K562 (cell line): ENCODE results near the gene ATMIN. TPM values are rescaled to one million over a fixed set of nuclear protein-coding genes. Genes with fewer than 3 reads are reported as not detected.

ENCODE experiments used
- BRCA1 ChIP-seq, 2 experiments: fragments of 450-650 bp in 1 of 2; sonication (generic) in 1 of 2; formaldehyde crosslinking in 1 of 2; IDR thresholded peaks; 2 replicates each; pipeline versions ENCODE4 v1.5.0 to v1.6.1; 2017 to 2020; ENCODE audit warnings: mild to moderate bottlenecking in 1 of 2, missing genetic modification reagents in 1 of 2
- CEBPG ChIP-seq, 3 experiments: fragments of 200-800 bp in 1 of 3; sonication (Bioruptor generic) in 1 of 3; sonication (generic) in 1 of 3; formaldehyde crosslinking in 1 of 3; IDR thresholded peaks in 2 of 3; conservative IDR thresholded peaks in 1 of 3; 2 replicates each; pipeline versions ENCODE4 v1.6.1 to v1.8.0; 2016 to 2022; ENCODE audit warnings: missing compliant biosample characterization in 2 of 3, missing genetic modification characterization in 2 of 3, mild to moderate bottlenecking in 1 of 3, missing genetic modification reagents in 1 of 3
- CXXC5 ChIP-seq: fragments of 250-450 bp; sonication (Bioruptor Pico); IDR thresholded peaks from 2 replicates; pipeline ENCODE4 v1.8.0; 2022; ENCODE audit warnings: inconsistent platforms, mild to moderate bottlenecking, moderate library complexity
- DDX20 ChIP-seq: fragments of 450-650 bp; IDR thresholded peaks from 2 replicates; pipeline ENCODE4 v1.6.1; 2016; ENCODE audit warnings: missing genetic modification characterization, low read depth, mild to moderate bottlenecking, missing compliant biosample characterization, moderate library complexity
- E2F6 ChIP-seq, 2 experiments: IDR thresholded peaks; 2 replicates each; pipeline ENCODE4 v1.6.1; 2011; ENCODE audit warnings: borderline replicate concordance in 1 of 2, control low read depth in 1 of 2, low read depth in 1 of 2, low read length in 1 of 2, mild to moderate bottlenecking in 1 of 2, mixed read lengths in 1 of 2, moderate library complexity in 1 of 2; ENCODE audit not compliant: insufficient read depth in 1 of 2, insufficient read length in 1 of 2, poor library complexity in 1 of 2, severe bottlenecking in 1 of 2; ENCODE audit errors: extremely low read depth in 1 of 2
- ELK3 ChIP-seq: fragments of 450-650 bp; formaldehyde crosslinking; IDR thresholded peaks from 2 replicates; pipeline ENCODE4 v1.4.0; 2020; ENCODE audit warnings: mild to moderate bottlenecking
- GABPA ChIP-seq: fragments of 200-800 bp; sonication (Bioruptor generic); conservative IDR thresholded peaks from 2 replicates; pipeline ENCODE4 v1.6.1; 2016; ENCODE audit warnings: low read depth, missing genetic modification characterization, missing compliant biosample characterization
- HNRNPK ChIP-seq: fragments of 200-400 bp; formaldehyde crosslinking; IDR thresholded peaks from one replicate; pipeline ENCODE4 v1.6.1; 2018; ENCODE audit warnings: mild to moderate bottlenecking, low read depth, low read length; ENCODE audit not compliant: poor library complexity, severe bottlenecking
- KLF13 ChIP-seq: fragments of 450-650 bp; IDR thresholded peaks from 2 replicates; pipeline ENCODE4 v1.6.1; 2016; ENCODE audit warnings: missing genetic modification characterization, low read depth, mild to moderate bottlenecking, missing compliant biosample characterization, moderate library complexity, borderline replicate concordance
- NEUROD1 ChIP-seq: fragments of 150-350 bp; IDR thresholded peaks from 2 replicates; pipeline ENCODE4 v1.6.1; 2014; ENCODE audit warnings: borderline replicate concordance, low read length, low read depth; ENCODE audit not compliant: partially characterized antibody
- POLR2G ChIP-seq: fragments of 200-400 bp; formaldehyde crosslinking; IDR thresholded peaks from 2 replicates; pipeline ENCODE4 v1.6.1; 2017; ENCODE audit warnings: low read depth, mild to moderate bottlenecking, antibody characterized with exemption, low read length, moderate library complexity
- RBFOX2 ChIP-seq: fragments of 200-400 bp; formaldehyde crosslinking; IDR thresholded peaks from 2 replicates; pipeline ENCODE4 v1.6.1; 2017; ENCODE audit warnings: low read depth, mild to moderate bottlenecking, low read length, moderate library complexity
- RREB1 ChIP-seq: fragments of 250-450 bp; sonication (Bioruptor Pico); IDR thresholded peaks from 2 replicates; pipeline ENCODE4 v1.4.0; 2020
- YBX1 ChIP-seq: fragments of 450-650 bp; IDR thresholded peaks from 2 replicates; pipeline ENCODE4 v1.7.1; 2016; ENCODE audit warnings: mild to moderate bottlenecking
- ZC3H8 ChIP-seq: fragments of 450-650 bp; IDR thresholded peaks from 2 replicates; pipeline ENCODE4 v1.6.1; 2017
- ZEB2 ChIP-seq: fragments of 450-650 bp; IDR thresholded peaks from 2 replicates; pipeline ENCODE4 v1.6.1; 2016
- ZFPM2 ChIP-seq: fragments of 250-450 bp; sonication (Bioruptor Pico); IDR thresholded peaks from 2 replicates; pipeline ENCODE4 v1.5.1; 2022; ENCODE audit warnings: mild to moderate bottlenecking
- ZNF143 ChIP-seq: sonication (generic); formaldehyde crosslinking; IDR thresholded peaks from 2 replicates; pipeline ENCODE4 v1.9.0; 2022; ENCODE audit warnings: mild to moderate bottlenecking, missing genetic modification reagents
- ZNF274 ChIP-seq: IDR thresholded peaks from 2 replicates; pipeline ENCODE4 v1.6.1; 2011; ENCODE audit warnings: low read depth, mild to moderate bottlenecking, low read length, moderate library complexity, borderline replicate concordance
- polyA plus RNA-seq, 8 experiments: library from polyadenylated mRNA; depleted of rRNA in 4 of 8; stranded (reverse) in 5 of 8; unstranded in 3 of 8; fragments of >200 nt; fragmentation: Nextera tagmentation in 2 of 8; fragmentation: Illumina TruSeq in 1 of 8; extraction: Ambion mirVana in 2 of 8; extraction: Trizol in 1 of 8; gene quantifications; 2 replicates each; pipeline versions ENCODE4 v1.2.1 to v1.2.3, GENCODE V29; 2011 to 2014; ENCODE audit warnings: inconsistent platforms in 1 of 8, missing spikeins in 1 of 8
- total RNA-seq, 7 experiments: library from RNA; depleted of rRNA in 6 of 7; stranded (reverse); fragments of >200 nt in 6 of 7; fragmentation: Illumina TruSeq in 2 of 7; extraction: Trizol in 2 of 7; gene quantifications; 2 replicates each; pipeline versions ENCODE4 v1.2.1 to v1.2.3, GENCODE V29; 2011 to 2021; ENCODE audit warnings: low replicate concordance in 1 of 7

ATMIN gene
- total and polyA plus RNA-seq, 9 of the 15 experiments (the other 6 are each of a cell fraction or from before 2014, with no cell fraction given), result 6.7 to 40.9 (median 23.4) TPM

- TF ChIP-seq RREB1 (CRISPR knock-in tag) (peak; percentile 79; the same call in 1 of the 2 replicates), ZFPM2 (CRISPR knock-in tag) (peak; percentile 80; the same call in 1 of the 2 replicates), POLR2G (peak; percentile 87), ZNF274 (no peak), RBFOX2 (peak; percentile 88), CXXC5 (CRISPR knock-in tag) (peak; percentile 79), BRCA1 (IDR thresholded peaks at IDR 0.05) (no peak), BRCA1 (CRISPR knock-in tag; IDR thresholded peaks at IDR 0.05) (no peak), E2F6 (IDR thresholded peaks at IDR 0.05; ENCODE audit: borderline replicate concordance in 1 of 2, extremely low read depth in 1 of 2, insufficient read depth in 1 of 2, insufficient read length in 1 of 2, low read depth in 1 of 2, low read length in 1 of 2, poor library complexity in 1 of 2, severe bottlenecking in 1 of 2) (peak; percentile 69 to 81), HNRNPK (no peak), CEBPG (CRISPR knock-in tag; IDR thresholded peaks at IDR 0.05) (no peak), CEBPG (tag; conservative IDR thresholded peaks at IDR 0.05 in 1 of 2, IDR thresholded peaks at IDR 0.05 in 1 of 2) (no peak), NEUROD1 (peak; percentile 44), KLF13 (tag) (0 out of 2 replicates have a peak, but pooled peaks have one; percentile 27), DDX20 (tag) (no peak), ELK3 (no peak), YBX1 (no peak), ZC3H8 (no peak), ZNF143 (CRISPR knock-in tag) (no peak), ZEB2 (no peak), GABPA (tag) (peak; percentile 73)
These were observed 60.5 kb downstream of the ATMIN start, which contains the start of gene GCSH (continued) for GRCh38 chr16:81095953-81096714.
